ENCODE data around the gene USF1.
"Not testable (repeated sequence)": the region's sequence is repeated elsewhere in the genome, so short reads cannot be mapped to it uniquely, and the experiment has no call there.

Gene USF1

GRCh38 chr1:161048949-161049722 is 3.4 kb upstream of the USF1 start:
- in situ Hi-C loops (cut with MboI; ENCODE audit: low sequenced_read_pairs): no loop called here

GRCh38 chr1:161047436-161048420 is 2.0 kb upstream of the USF1 start:
- in situ Hi-C loops (cut with MboI; ENCODE audit: low sequenced_read_pairs): no loop called here

GRCh38 chr1:161046605-161047228 is 940 bp upstream of the USF1 start:
- in situ Hi-C loops (cut with MboI; ENCODE audit: low sequenced_read_pairs): no loop called here

GRCh38 chr1:161044908-161045735 is 655 bp downstream of the USF1 start:
- in situ Hi-C loops (cut with MboI; ENCODE audit: low sequenced_read_pairs): no loop called here

- in situ Hi-C loops (cut with MboI; ENCODE audit: low sequenced_read_pairs): no loop called here
Measured at GRCh38 chr1:161044535-161044907, 1.3 kb downstream of the USF1 start.

- in situ Hi-C loops (cut with MboI; ENCODE audit: low sequenced_read_pairs): no loop called here
Measured at GRCh38 chr1:161039546-161039945, 6.2 kb downstream of the USF1 start.

GRCh38 chr1:161039154-161039545 is 6.6 kb downstream of the USF1 start:
- in situ Hi-C loops (cut with MboI; ENCODE audit: low sequenced_read_pairs): no loop called here

GRCh38 chr1:161038523-161039153 is 7.1 kb downstream of the USF1 start, which contains the start of gene TSTD1:
TSS of gene TSTD1 (minus strand) at chr1:161038964. CDS start at chr1:161038889, 75 bp downstream.
- in situ Hi-C loops (cut with MboI; ENCODE audit: low sequenced_read_pairs): no loop called here

- in situ Hi-C loops (cut with MboI; ENCODE audit: low sequenced_read_pairs): no loop called here
Measured at GRCh38 chr1:161037661-161038522, 7.9 kb downstream of the USF1 start.

GRCh38 chr1:161033751-161034150 is 12.0 kb downstream of the USF1 start:
- in situ Hi-C loops (cut with MboI; ENCODE audit: low sequenced_read_pairs): no loop called here

GRCh38 chr1:161032409-161032808 is 13.4 kb downstream of the USF1 start:
- in situ Hi-C loops (cut with MboI; ENCODE audit: low sequenced_read_pairs): no loop called here

- in situ Hi-C loops (cut with MboI; ENCODE audit: low sequenced_read_pairs): no loop called here
Measured at GRCh38 chr1:161031874-161032273, 13.9 kb downstream of the USF1 start.

GRCh38 chr1:161029466-161029865 is 16.3 kb downstream of the USF1 start:
- in situ Hi-C loops (cut with MboI; ENCODE audit: low sequenced_read_pairs): not testable (repeated sequence)

GRCh38 chr1:161026954-161027353 is 18.8 kb downstream of the USF1 start:
- in situ Hi-C loops (cut with MboI; ENCODE audit: low sequenced_read_pairs): not testable (repeated sequence)

GRCh38 chr1:161022432-161022831 is 23.3 kb downstream of the USF1 start:
- in situ Hi-C loops (cut with MboI; ENCODE audit: low sequenced_read_pairs): not testable (repeated sequence)

- in situ Hi-C loops (cut with MboI; ENCODE audit: low sequenced_read_pairs): no loop called here
Measured at GRCh38 chr1:161021970-161022353, 23.8 kb downstream of the USF1 start.

GRCh38 chr1:161021165-161021969 is 24.4 kb downstream of the USF1 start:
- in situ Hi-C loops (cut with MboI; ENCODE audit: low sequenced_read_pairs): no loop called here

GRCh38 chr1:161020509-161021164 is 25.1 kb downstream of the USF1 start, which contains the start of gene F11R:
TSS of gene F11R (minus strand) at chr1:161021152. CDS start at chr1:161021073, 79 bp downstream.
- in situ Hi-C loops (cut with MboI; ENCODE audit: low sequenced_read_pairs): no loop called here

Measured in HL-60/S4 treated with retinoic acid at 250 ng/mL for 4 days and 3 days (cell line).